OCI-LY7 (cell line): Measurements from ENCODE around the gene PTPRS. TPM values are rescaled to one million over a fixed set of nuclear protein-coding genes. Genes with fewer than 3 reads are reported as not detected.

Source experiments
- BruUV-seq: library from RNA; stranded (reverse); fragments of 400-500 nt; replicated peaks from 2 replicates; lab custom pipeline; 2021; lab: Mats Ljungman, UMichigan
- CTCF ChIA-PET: fragments of 300-600 bp; sonication (Branson Sonifier 250); formaldehyde crosslinking; loops from one replicate; lab custom pipeline; 2022; ENCODE audit warnings: antibody characterized with exemption; ENCODE audit not compliant: unreplicated experiment; lab: Charles Lee
- POLR2A ChIA-PET: fragments of 300-600 bp; sonication (Branson Sonifier 250); formaldehyde crosslinking; loops from one replicate; lab custom pipeline; 2022; ENCODE audit warnings: antibody characterized with exemption; lab: Charles Lee
- DNase-seq: peaks from one replicate; pipeline ENCODE4 v3.0.0-alpha.2; 2015; ENCODE audit warnings: low spot score
- H2AFZ ChIP-seq: fragments of 200-600 bp; sonication (generic), shearing (Covaris generic); 2 replicates; pipeline ENCODE4 v1.6.1; 2014; ENCODE audit warnings: mild to moderate bottlenecking, antibody characterized with exemption, low read length, moderate library complexity
- H3K27ac ChIP-seq: fragments of 200-600 bp; sonication (generic); 2 replicates; pipeline ENCODE4 v1.5.1; 2014; ENCODE audit warnings: mixed run types, low read depth, mild to moderate bottlenecking, moderate library complexity, low read length, inconsistent platforms; ENCODE audit not compliant: poor library complexity, severe bottlenecking
- H3K36me3 ChIP-seq: fragments of 200-600 bp; sonication (generic); 2 replicates; pipeline ENCODE4 v1.6.1; 2014; ENCODE audit warnings: mild to moderate bottlenecking, antibody characterized with exemption, low read length, moderate library complexity, mixed read lengths; ENCODE audit not compliant: insufficient read depth
- H3K4me1 ChIP-seq: fragments of 200-600 bp; sonication (generic); 2 replicates; pipeline ENCODE4 v1.5.1; 2014; ENCODE audit warnings: mild to moderate bottlenecking, low read length; ENCODE audit not compliant: insufficient read depth, poor library complexity, severe bottlenecking
- H3K4me2 ChIP-seq: fragments of 200-600 bp; sonication (generic); 2 replicates; pipeline ENCODE4 v1.6.1; 2014; ENCODE audit warnings: mild to moderate bottlenecking, low read length
- H3K4me3 ChIP-seq: fragments of 200-600 bp; sonication (generic); 2 replicates; pipeline ENCODE4 v1.5.1; 2014; ENCODE audit warnings: mild to moderate bottlenecking, low read depth, low read length; ENCODE audit not compliant: poor library complexity, severe bottlenecking
- H3K79me2 ChIP-seq: fragments of 200-600 bp; sonication (generic); 2 replicates; pipeline ENCODE4 v1.6.1; 2016; ENCODE audit warnings: low read depth, mild to moderate bottlenecking, low read length, moderate library complexity, mixed read lengths; ENCODE audit not compliant: insufficient read depth
- H3K9me2 ChIP-seq: fragments of 200-600 bp; sonication (generic); 2 replicates; pipeline ENCODE4 v1.6.1; 2016; ENCODE audit warnings: mild to moderate bottlenecking, low read length, mixed read lengths; ENCODE audit not compliant: insufficient read depth
- H3K9me3 ChIP-seq: fragments of 200-600 bp; sonication (generic); 2 replicates; pipeline ENCODE4 v1.6.1; 2014; ENCODE audit warnings: mild to moderate bottlenecking, mixed run types, low read length, mixed read lengths
- H4K20me1 ChIP-seq: fragments of 200-600 bp; sonication (generic); 2 replicates; pipeline ENCODE4 v1.6.1; 2014; ENCODE audit warnings: mild to moderate bottlenecking, antibody characterized with exemption, low read length, moderate library complexity, mixed read lengths; ENCODE audit not compliant: insufficient read depth
- EZH2phosphoT487 ChIP-seq: fragments of 200-600 bp; sonication (generic); IDR thresholded peaks from 2 replicates; pipeline ENCODE4 v1.6.1; 2018; ENCODE audit warnings: low read depth, borderline replicate concordance, mild to moderate bottlenecking, mixed run types, antibody characterized with exemption, low read length, moderate library complexity, mixed read lengths
- intact Hi-C: fragments of 100-400 bp; cut with micrococcal nuclease; formaldehyde crosslinking; loops from one replicate; pipeline ENCODE4 v1.10.0; 2022; ENCODE audit not compliant: unreplicated experiment
- total RNA-seq, 2 experiments: library from RNA; depleted of rRNA in 1 of 2; stranded (reverse); fragments of >200 nt in 1 of 2; shearing (Covaris generic) in 1 of 2; gene quantifications; 2 replicates each; pipeline ENCODE4 v1.2.3, GENCODE V29; 2014 to 2022
- TF ChIP-seq, protein P1 (sequence below): fragments of 200-600 bp; sonication (generic); conservative IDR thresholded peaks from 2 replicates; pipeline ENCODE4 v1.5.1; 2014; ENCODE audit warnings: mild to moderate bottlenecking, antibody characterized with exemption, low read length, moderate library complexity, mixed read lengths

PTPRS gene
- total RNA-seq, 2 experiments from 2014 or later: 48.5 to 88.7 TPM

DNA sequence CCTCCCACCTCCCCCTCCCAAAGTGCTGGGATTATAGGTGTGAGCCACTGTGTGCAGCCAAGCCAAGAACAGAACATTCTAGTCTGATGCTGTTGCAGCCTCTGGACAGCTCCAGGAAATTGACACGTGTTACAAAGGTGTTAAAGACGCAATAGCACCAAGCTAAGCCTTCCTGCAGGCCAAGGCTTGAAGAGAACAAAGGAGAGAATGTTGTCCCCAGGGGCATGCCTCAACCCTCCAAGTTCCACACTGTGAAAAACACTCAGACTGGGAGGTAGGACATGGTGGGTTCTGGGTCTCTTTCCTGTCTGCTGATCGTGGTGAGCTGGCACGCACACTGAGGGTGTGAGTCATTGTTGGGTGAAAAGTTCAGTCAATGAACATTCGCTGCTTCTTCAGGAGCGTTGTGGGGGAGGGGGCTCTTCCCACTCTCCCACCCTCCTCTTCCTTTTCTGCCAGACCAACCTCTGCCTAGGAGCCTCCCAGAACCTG, 5.3 kb upstream of the PTPRS start:
- Histone ChIP-seq H2AFZ (no peak overlapping the region), H3K9me3 (no peaks in the 10 kb centered on the region), H4K20me1 (no peaks in the 10 kb centered on the region), H3K79me2 (no peaks in the 10 kb centered on the region), H3K36me3 (no peaks in the 10 kb centered on the region), H3K27ac (no peak overlapping the region), H3K4me2 (no peak overlapping the region), H3K9me2 (no peaks in the 10 kb centered on the region), H3K4me3 (no peak overlapping the region), H3K4me1 (peaks cover 10% of the 10 kb centered on the region)
- intact Hi-C loops: no loop called here
- no peak for DNase-seq
- TF ChIP-seq, protein P1, sequence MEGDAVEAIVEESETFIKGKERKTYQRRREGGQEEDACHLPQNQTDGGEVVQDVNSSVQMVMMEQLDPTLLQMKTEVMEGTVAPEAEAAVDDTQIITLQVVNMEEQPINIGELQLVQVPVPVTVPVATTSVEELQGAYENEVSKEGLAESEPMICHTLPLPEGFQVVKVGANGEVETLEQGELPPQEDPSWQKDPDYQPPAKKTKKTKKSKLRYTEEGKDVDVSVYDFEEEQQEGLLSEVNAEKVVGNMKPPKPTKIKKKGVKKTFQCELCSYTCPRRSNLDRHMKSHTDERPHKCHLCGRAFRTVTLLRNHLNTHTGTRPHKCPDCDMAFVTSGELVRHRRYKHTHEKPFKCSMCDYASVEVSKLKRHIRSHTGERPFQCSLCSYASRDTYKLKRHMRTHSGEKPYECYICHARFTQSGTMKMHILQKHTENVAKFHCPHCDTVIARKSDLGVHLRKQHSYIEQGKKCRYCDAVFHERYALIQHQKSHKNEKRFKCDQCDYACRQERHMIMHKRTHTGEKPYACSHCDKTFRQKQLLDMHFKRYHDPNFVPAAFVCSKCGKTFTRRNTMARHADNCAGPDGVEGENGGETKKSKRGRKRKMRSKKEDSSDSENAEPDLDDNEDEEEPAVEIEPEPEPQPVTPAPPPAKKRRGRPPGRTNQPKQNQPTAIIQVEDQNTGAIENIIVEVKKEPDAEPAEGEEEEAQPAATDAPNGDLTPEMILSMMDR: no peak
- no peak for TF ChIP-seq EZH2phosphoT487
- ChIA-PET POLR2A (no interaction called here), CTCF (no interaction called here)
- BruUV-seq: no TSS peak

DNA sequence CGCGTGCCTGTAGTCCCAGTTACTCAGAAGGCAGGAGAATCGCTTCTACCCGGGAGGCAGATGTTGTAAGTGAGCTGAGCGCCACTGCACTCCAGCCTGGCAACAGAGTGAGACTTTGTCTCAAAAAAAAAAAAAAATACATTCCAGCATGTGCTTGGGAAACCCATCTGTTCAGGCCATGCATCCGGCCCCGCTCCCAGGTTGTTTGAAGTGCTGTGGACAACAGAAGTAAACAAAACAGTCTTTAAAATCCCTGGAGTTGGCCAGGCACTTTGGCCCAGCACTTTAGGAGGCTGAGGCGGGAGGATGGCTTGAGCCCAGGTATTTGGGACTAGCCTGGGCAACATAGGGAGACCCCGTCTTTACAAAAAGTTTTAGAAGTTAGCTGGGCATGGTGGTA, 3.2 kb upstream of the PTPRS start:
- Histone ChIP-seq H3K36me3 (no peaks in the 10 kb centered on the region), H3K9me2 (no peaks in the 10 kb centered on the region), H3K27ac (no peak overlapping the region), H4K20me1 (no peaks in the 10 kb centered on the region), H3K4me2 (no peak overlapping the region), H3K9me3 (no peaks in the 10 kb centered on the region), H3K4me3 (no peak overlapping the region), H3K4me1 (peaks cover 20% of the 10 kb centered on the region), H3K79me2 (no peaks in the 10 kb centered on the region), H2AFZ (no peak overlapping the region)
- ChIA-PET CTCF (no interaction called here), POLR2A (interaction anchor here (0.5 kb wide), 1 partner anchor 158 kb away, joined by 3 read pairs; no protein-coding TSS in a partner anchor)
- DNase-seq: no peak
- intact Hi-C loops: loop anchor here (5.0 kb wide), 1 partner anchor 117 kb away; no protein-coding TSS in a partner anchor
- no TSS peak for BruUV-seq
- TF ChIP-seq EZH2phosphoT487: no peak
- TF ChIP-seq, protein P1: no peak

GRCh38 chr19:5342573-5343201, 2.1 kb upstream of the PTPRS start:
- H2AFZ ChIP-seq: peak overlapping the region; percentile 37; the same call in 1 of the 2 replicates
- intact Hi-C loops: loop anchor here (5.0 kb wide), 1 partner anchor 115 kb away; no protein-coding TSS in a partner anchor

More at GRCh38 chr19:5342573-5343201, 2.1 kb upstream of the PTPRS start:
- DNase-seq: no peak
- TF ChIP-seq, protein P1: no peak
- no peak for TF ChIP-seq EZH2phosphoT487
- H3K4me2 ChIP-seq: 0 out of 2 replicates have a peak overlapping the region, but pooled peaks have one; percentile 14
- no peak overlapping the region for H3K4me3 ChIP-seq
- no peaks in the 10 kb centered on the region for H3K79me2 ChIP-seq
- no peaks in the 10 kb centered on the region for H3K9me3 ChIP-seq
- BruUV-seq: no TSS peak
- H4K20me1 ChIP-seq: no peaks in the 10 kb centered on the region
- CTCF ChIA-PET: no interaction called here
- H3K27ac ChIP-seq: no peak overlapping the region
- no peaks in the 10 kb centered on the region for H3K36me3 ChIP-seq
- POLR2A ChIA-PET: no interaction called here
- H3K9me2 ChIP-seq: no peaks in the 10 kb centered on the region
- H3K4me1 ChIP-seq: peaks cover 26% of the 10 kb centered on the region
